Endothelial cell of umbilical vein (primary cell): ENCODE data around the gene PDCD11. TPM values are rescaled to one million over a fixed set of nuclear protein-coding genes. Genes with fewer than 3 reads are reported as not detected.
A peak's percentile ranks its signal among the peaks of the same experiment; 100 is the strongest.

ENCODE experiments used
- BruUV-seq: library from RNA; stranded (reverse); fragments of 400-500 nt; replicated peaks from 2 replicates; lab custom pipeline; 2021; lab: Mats Ljungman, UMichigan
- CTCF ChIA-PET: fragments of 300-600, 350-600 bp; sonication (Branson Sonifier 250); formaldehyde crosslinking; loops from one replicate; lab custom pipeline; 2021; ENCODE audit warnings: antibody characterized with exemption, inconsistent platforms; lab: Charles Lee
- POLR2A ChIA-PET: fragments of 300-600, 350-600 bp; sonication (Branson Sonifier 250); formaldehyde crosslinking; loops from one replicate; lab custom pipeline; 2021; ENCODE audit warnings: antibody characterized with exemption, inconsistent platforms; lab: Charles Lee
- DNase-seq: peaks from one replicate; pipeline ENCODE4 v3.0.0-alpha.2; 2011; ENCODE audit warnings: low read depth, low spot score
- FAIRE-seq: peaks from 2 replicates; lab custom pipeline; 2011; peaks lifted over from hg19 to GRCh38; lab: Jason Lieb, UNC
- H2AFZ ChIP-seq: 2 replicates; pipeline ENCODE4 v1.6.0; 2012; ENCODE audit warnings: low read depth, low read length, control low read depth, inconsistent platforms
- H3K27ac ChIP-seq: 2 replicates; pipeline ENCODE4 v1.5.1; 2011; ENCODE audit warnings: low read depth, mild to moderate bottlenecking, control low read depth, low read length, moderate library complexity; ENCODE audit not compliant: insufficient read depth
- H3K27me3 ChIP-seq, 2 experiments: 2 replicates each; pipeline versions ENCODE4 v1.6.0 to v1.6.1; 2011; ENCODE audit warnings: low read length in 2 of 2, mixed read lengths in 1 of 2; ENCODE audit not compliant: control insufficient read depth in 2 of 2, insufficient read depth in 2 of 2
- H3K36me3 ChIP-seq, 2 experiments: 2 replicates in 1 of 2; 3 replicates in 1 of 2; pipeline ENCODE4 v1.5.1; 2011; ENCODE audit warnings: low read length in 2 of 2, mild to moderate bottlenecking in 1 of 2, moderate library complexity in 1 of 2; ENCODE audit not compliant: control insufficient read depth in 2 of 2, insufficient read depth in 2 of 2; ENCODE audit errors: extremely low read depth in 1 of 2
- H3K4me1 ChIP-seq: 3 replicates; pipeline ENCODE4 v1.5.1; 2011; ENCODE audit warnings: mild to moderate bottlenecking, low read length; ENCODE audit not compliant: control insufficient read depth, insufficient read depth; ENCODE audit errors: extremely low read depth
- H3K4me2 ChIP-seq: 2 replicates; pipeline ENCODE4 v1.6.1; 2011; ENCODE audit warnings: low read length, control low read depth, mixed read lengths; ENCODE audit not compliant: insufficient read depth
- H3K4me3 ChIP-seq, 3 experiments: fragments of 200-600 bp in 1 of 3; sonication (generic), shearing (Covaris generic) in 1 of 3; replicated peaks in 1 of 3; 2 replicates each; pipeline ENCODE4 v1.5.1; 2011 to 2016; ENCODE audit warnings: control low read depth in 3 of 3, low read length in 3 of 3, mild to moderate bottlenecking in 2 of 3, inconsistent platforms in 1 of 3, low read depth in 1 of 3, moderate library complexity in 1 of 3; ENCODE audit not compliant: insufficient read depth in 1 of 3
- H3K79me2 ChIP-seq: 2 replicates; pipeline ENCODE4 v1.6.0; 2012; ENCODE audit warnings: low read length, inconsistent platforms; ENCODE audit not compliant: control insufficient read depth, insufficient read depth
- H3K9ac ChIP-seq: replicated peaks from 2 replicates; pipeline ENCODE3; 2011; ENCODE audit warnings: low read length, control low read depth; ENCODE audit not compliant: insufficient read depth; ENCODE audit errors: extremely low read depth
- H3K9me1 ChIP-seq: replicated peaks from 3 replicates; pipeline ENCODE4 v1.6.0; 2011; ENCODE audit warnings: mild to moderate bottlenecking, low read length; ENCODE audit not compliant: control insufficient read depth, insufficient read depth; ENCODE audit errors: extremely low read depth
- H3K9me3 ChIP-seq: replicated peaks from 2 replicates; pipeline ENCODE4 v1.5.1; 2012; ENCODE audit warnings: low read length, inconsistent platforms; ENCODE audit not compliant: control insufficient read depth, insufficient read depth
- H4K20me1 ChIP-seq: replicated peaks from 2 replicates; pipeline ENCODE3; 2011; ENCODE audit warnings: mild to moderate bottlenecking, low read length; ENCODE audit not compliant: control insufficient read depth, insufficient read depth; ENCODE audit errors: extremely low read depth
- EZH2 ChIP-seq: IDR thresholded peaks from 2 replicates; pipeline ENCODE4 v1.6.1; 2012; ENCODE audit warnings: borderline replicate concordance, low read depth, mild to moderate bottlenecking, moderate library complexity, low read length, inconsistent platforms; ENCODE audit not compliant: severe bottlenecking
- FOS ChIP-seq: IDR thresholded peaks from 2 replicates; pipeline ENCODE4 v1.6.1; 2011; ENCODE audit warnings: mild to moderate bottlenecking, low read length, moderate library complexity, borderline replicate concordance; ENCODE audit not compliant: insufficient read depth
- GATA2 ChIP-seq: IDR thresholded peaks from 2 replicates; pipeline ENCODE4 v1.7.0; 2011; ENCODE audit warnings: low read depth, mild to moderate bottlenecking, moderate library complexity, mixed read lengths, low read length; ENCODE audit not compliant: insufficient read length, insufficient read depth
- JUN ChIP-seq: IDR thresholded peaks from 2 replicates; pipeline ENCODE4 v1.6.1; 2011; ENCODE audit warnings: borderline replicate concordance, low read depth; ENCODE audit not compliant: insufficient read length, insufficient read depth
- MAX ChIP-seq: IDR thresholded peaks from 2 replicates; pipeline ENCODE4 v1.6.1; 2011; ENCODE audit not compliant: insufficient read depth, insufficient read length
- MYC ChIP-seq: IDR thresholded peaks from one replicate; pipeline ENCODE4 v1.6.1; 2011; ENCODE audit warnings: mild to moderate bottlenecking, low read depth, low read length
- POLR2A ChIP-seq: IDR thresholded peaks from 2 replicates; pipeline ENCODE4 v1.6.1; 2012; ENCODE audit warnings: low read depth, mild to moderate bottlenecking, control low read depth, low read length
- POLR2AphosphoS5 ChIP-seq: IDR thresholded peaks from 2 replicates; pipeline ENCODE4 v1.6.1; 2012; ENCODE audit warnings: low read depth, mild to moderate bottlenecking, control low read depth, low read length, moderate library complexity; ENCODE audit not compliant: insufficient read depth
- dilution Hi-C: fragments of 300-500 bp; cut with MboI; formaldehyde crosslinking; loops from one replicate; pipeline ENCODE4 v1.15.0; 2019; ENCODE audit warnings: low sequenced_read_pairs; ENCODE audit not compliant: extremely low pct_ligation_motif_present
- intact Hi-C: fragments of 100-400 bp; cut with micrococcal nuclease; formaldehyde crosslinking; loops from one replicate; pipeline ENCODE4 v1.10.0; 2022
- polyA plus RNA-seq, 4 experiments: library from polyadenylated mRNA; depleted of rRNA in 3 of 4; stranded (reverse) in 3 of 4; unstranded in 1 of 4; fragments of >200 nt; gene quantifications; 2 replicates each; pipeline versions ENCODE4 v1.2.1 to v1.2.3, GENCODE V29; 2011 to 2012; ENCODE audit warnings: missing spikeins in 1 of 4
- total RNA-seq: library from RNA; stranded (reverse); gene quantifications from 2 replicates; pipeline ENCODE4 v1.2.3, GENCODE V29; 2021
- TF ChIP-seq, protein P1 (sequence below), 2 donors: IDR thresholded peaks; 1 replicate in 1 of 2; 2 replicates in 1 of 2; pipeline ENCODE4 v1.5.1; 2011; ENCODE audit warnings: low read length in 2 of 2, mild to moderate bottlenecking in 2 of 2, moderate library complexity in 2 of 2, control low read depth in 1 of 2, inconsistent platforms in 1 of 2, low read depth in 1 of 2; ENCODE audit not compliant: insufficient read depth in 1 of 2; ENCODE audit errors: extremely low read depth in 1 of 2

The PDCD11 gene
- total and polyA plus RNA-seq, 2 donors (not counting 3 experiments of a cell fraction or from before 2014, with no cell fraction given), result 12.6 to 52.7 TPM

- dilution Hi-C loops (no loop called here), intact Hi-C loops (no loop called here)
- Histone ChIP-seq H3K4me2 (peak overlapping the region; percentile 23), H3K79me2 (peaks cover 7% of the 10 kb centered on the region), H3K27me3 (no peaks in the 10 kb centered on the region), H3K9ac (no peak overlapping the region), H4K20me1 (no peaks in the 10 kb centered on the region), H3K27ac (peak overlapping the region; percentile 79), H3K4me3 (no peak overlapping the region), H3K9me3 (no peaks in the 10 kb centered on the region), H3K9me1 (no peaks in the 10 kb centered on the region), H2AFZ (no peak overlapping the region), H3K36me3 (peaks cover 24 to 53% of the 10 kb centered on the region in 2 experiments), H3K4me1 (peaks cover 45% of the 10 kb centered on the region)
- FAIRE-seq (peak; percentile 61), DNase-seq (no peak)
- TF ChIP-seq, protein P1, sequence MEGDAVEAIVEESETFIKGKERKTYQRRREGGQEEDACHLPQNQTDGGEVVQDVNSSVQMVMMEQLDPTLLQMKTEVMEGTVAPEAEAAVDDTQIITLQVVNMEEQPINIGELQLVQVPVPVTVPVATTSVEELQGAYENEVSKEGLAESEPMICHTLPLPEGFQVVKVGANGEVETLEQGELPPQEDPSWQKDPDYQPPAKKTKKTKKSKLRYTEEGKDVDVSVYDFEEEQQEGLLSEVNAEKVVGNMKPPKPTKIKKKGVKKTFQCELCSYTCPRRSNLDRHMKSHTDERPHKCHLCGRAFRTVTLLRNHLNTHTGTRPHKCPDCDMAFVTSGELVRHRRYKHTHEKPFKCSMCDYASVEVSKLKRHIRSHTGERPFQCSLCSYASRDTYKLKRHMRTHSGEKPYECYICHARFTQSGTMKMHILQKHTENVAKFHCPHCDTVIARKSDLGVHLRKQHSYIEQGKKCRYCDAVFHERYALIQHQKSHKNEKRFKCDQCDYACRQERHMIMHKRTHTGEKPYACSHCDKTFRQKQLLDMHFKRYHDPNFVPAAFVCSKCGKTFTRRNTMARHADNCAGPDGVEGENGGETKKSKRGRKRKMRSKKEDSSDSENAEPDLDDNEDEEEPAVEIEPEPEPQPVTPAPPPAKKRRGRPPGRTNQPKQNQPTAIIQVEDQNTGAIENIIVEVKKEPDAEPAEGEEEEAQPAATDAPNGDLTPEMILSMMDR (IDR thresholded peaks at IDR 0.05; ENCODE audit: extremely low read depth in 1 of 2, insufficient read depth in 1 of 2, low read depth in 1 of 2, low read length in 2 of 2), result no peak
- TF ChIP-seq POLR2AphosphoS5, result no peak
- TF ChIP-seq FOS, result no peak
- TF ChIP-seq GATA2, result no peak
- TF ChIP-seq JUN, result no peak
- TF ChIP-seq EZH2, result no peak
- no peak for TF ChIP-seq MAX
- no peak for TF ChIP-seq MYC
- no peak for TF ChIP-seq POLR2A
- CTCF ChIA-PET, result interaction anchor here (1.1 to 2.4 kb wide), 6 partner anchors 24 to 148 kb away, joined by 3 to 15 read pairs (median 5); no protein-coding TSS in a partner anchor
- BruUV-seq, result no TSS peak
- POLR2A ChIA-PET, result no interaction called here
Measured at GRCh38 chr10:103445366-103445765, 48.9 kb downstream of the PDCD11 start.
